C4-2B (cell line): Measurements from ENCODE around the gene PRKAR2B.

Experiments
- CTCF ChIP-seq: fragments of 450-650 bp; conservative IDR thresholded peaks from 2 replicates; pipeline ENCODE4 v1.5.1; 2017; ENCODE audit warnings: mild to moderate bottlenecking
- ZFX ChIP-seq: fragments of 450-650 bp; IDR thresholded peaks from 2 replicates; pipeline ENCODE4 v1.6.1; 2017

GRCh38 chr7:107002126-107002525 lies 42.4 kb upstream of the PRKAR2B start:
- TF ChIP-seq CTCF (no peak), ZFX (no peak)
